Dermis blood vessel endothelial cell (primary cell): Measurements from ENCODE around the gene ARHGEF5. TPM values are rescaled to one million over a fixed set of nuclear protein-coding genes. Genes with fewer than 3 reads are reported as not detected.

Source experiments
- total RNA-seq: library from RNA; depleted of rRNA; stranded (reverse); fragments of >200 nt; gene quantifications from 2 replicates; pipeline ENCODE4 v1.2.3, GENCODE V29; 2014

ARHGEF5 gene
- total RNA-seq, 1 donor from 2014 or later, result 0.17 TPM

Other genes starting within 250 kb of the ARHGEF5 start
- gene OR2A2, start 245.8 kb upstream of the ARHGEF5 start, total RNA-seq, result not detected in 2 replicates
- gene OR2A14, start 232.2 kb upstream of the ARHGEF5 start, total RNA-seq, result not detected in 2 replicates
- 0.17 TPM in 1 of 2 replicates, not detected in the other for gene CTAGE4, start 171.9 kb upstream of the ARHGEF5 start, total RNA-seq
- gene ARHGEF35, start 159.6 kb upstream of the ARHGEF5 start, total RNA-seq, result under 0.01 and 0.23 TPM in 2 replicates
- gene OR2A42, start 115.8 kb upstream of the ARHGEF5 start, total RNA-seq, result not detected in 2 replicates
- 0.05 TPM in 1 of 2 replicates, not detected in the other for gene OR2A7, start 90.6 kb upstream of the ARHGEF5 start, total RNA-seq
- gene CTAGE8, start 86.1 kb upstream of the ARHGEF5 start, total RNA-seq, result 0.14 TPM in 1 of 2 replicates, not detected in the other
- gene OR2A1, start 43.0 kb upstream of the ARHGEF5 start, total RNA-seq, result not detected in 2 replicates
- not detected in 2 replicates for gene NOBOX, start 48.3 kb downstream of the ARHGEF5 start, total RNA-seq